ENCODE data around the gene CDH26. TPM values are rescaled to one million over a fixed set of nuclear protein-coding genes. Genes with fewer than 3 reads are reported as not detected.
A peak's percentile ranks its signal among the peaks of the same experiment; 100 is the strongest.

The CDH26 gene
- total RNA-seq, 1 experiment from 2014 or later = 1.2 TPM

DNA sequence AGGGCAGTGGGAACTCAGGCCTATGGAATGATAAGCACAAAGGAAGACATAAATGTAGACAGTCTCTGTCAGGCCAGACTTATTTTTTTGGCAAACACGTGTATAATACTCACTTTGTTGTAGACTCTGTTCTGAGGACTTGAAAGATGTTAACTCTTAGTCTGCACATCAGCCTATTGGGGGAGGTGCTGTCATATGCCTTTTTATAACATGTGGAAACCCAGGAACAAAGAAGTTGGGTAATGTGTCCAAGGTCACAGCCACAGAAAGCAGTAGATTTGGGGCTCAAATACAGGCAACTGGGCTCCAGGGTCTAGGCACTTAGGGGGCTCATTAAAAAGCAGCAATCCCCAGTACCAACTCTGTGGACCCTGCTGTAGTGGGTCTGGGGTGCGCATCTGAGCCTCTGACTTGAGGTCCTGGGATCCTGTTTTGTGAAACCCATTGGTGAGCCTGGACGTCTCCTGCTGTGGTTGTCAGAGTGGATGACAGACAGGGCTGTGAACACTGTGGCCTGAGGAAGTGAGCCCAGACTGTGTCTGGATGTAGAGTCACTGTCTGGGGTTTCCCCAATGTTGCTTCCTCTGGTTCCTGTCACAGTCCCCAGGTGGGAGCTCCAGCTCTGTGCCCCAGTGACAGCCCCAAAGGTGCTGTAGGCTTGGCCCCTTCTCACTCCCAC, 50.0 kb downstream of the CDH26 start:
- Mint-ChIP-seq H3K27ac (ENCODE audit: unreplicated experiment) (no peak overlapping the region), H3K9me3 (ENCODE audit: unreplicated experiment) (no peaks in the 10 kb centered on the region), H3K4me3 (ENCODE audit: unreplicated experiment) (no peak overlapping the region), H3K27me3 (ENCODE audit: insufficient read depth, unreplicated experiment) (no peaks in the 10 kb centered on the region), H3K36me3 (ENCODE audit: insufficient read depth, unreplicated experiment) (no peaks in the 10 kb centered on the region), H3K4me1 (ENCODE audit: low read depth, unreplicated experiment) (no peaks in the 10 kb centered on the region)
- no peaks in the 10 kb centered on the region for H3K9me3 ChIP-seq
- ChIA-PET POLR2A (no interaction called here), CTCF (no interaction called here)
- no peak overlapping the region for H3K4me3 ChIP-seq (ENCODE audit: low read depth, low read length)
- no peaks in the 10 kb centered on the region for H3K27me3 ChIP-seq (replicated peaks; ENCODE audit: control insufficient read depth, insufficient read depth, low read length)
- BruUV-seq (replicated peaks) = no TSS peak
- H3K36me3 ChIP-seq (ENCODE audit: control insufficient read depth, insufficient read depth, low read length) = no peaks in the 10 kb centered on the region
- intact Hi-C loops (cut with micrococcal nuclease; ENCODE audit: unreplicated experiment) = no loop called here
- H3K4me1 ChIP-seq = no peaks in the 10 kb centered on the region
- TF ChIP-seq, protein P1, sequence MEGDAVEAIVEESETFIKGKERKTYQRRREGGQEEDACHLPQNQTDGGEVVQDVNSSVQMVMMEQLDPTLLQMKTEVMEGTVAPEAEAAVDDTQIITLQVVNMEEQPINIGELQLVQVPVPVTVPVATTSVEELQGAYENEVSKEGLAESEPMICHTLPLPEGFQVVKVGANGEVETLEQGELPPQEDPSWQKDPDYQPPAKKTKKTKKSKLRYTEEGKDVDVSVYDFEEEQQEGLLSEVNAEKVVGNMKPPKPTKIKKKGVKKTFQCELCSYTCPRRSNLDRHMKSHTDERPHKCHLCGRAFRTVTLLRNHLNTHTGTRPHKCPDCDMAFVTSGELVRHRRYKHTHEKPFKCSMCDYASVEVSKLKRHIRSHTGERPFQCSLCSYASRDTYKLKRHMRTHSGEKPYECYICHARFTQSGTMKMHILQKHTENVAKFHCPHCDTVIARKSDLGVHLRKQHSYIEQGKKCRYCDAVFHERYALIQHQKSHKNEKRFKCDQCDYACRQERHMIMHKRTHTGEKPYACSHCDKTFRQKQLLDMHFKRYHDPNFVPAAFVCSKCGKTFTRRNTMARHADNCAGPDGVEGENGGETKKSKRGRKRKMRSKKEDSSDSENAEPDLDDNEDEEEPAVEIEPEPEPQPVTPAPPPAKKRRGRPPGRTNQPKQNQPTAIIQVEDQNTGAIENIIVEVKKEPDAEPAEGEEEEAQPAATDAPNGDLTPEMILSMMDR (IDR thresholded peaks at IDR 0.05; ENCODE audit: insufficient read depth in 1 of 2, low read depth in 1 of 2, low read length in 1 of 2, severe bottlenecking in 1 of 2, unreplicated experiment in 1 of 2) = no peak
- no peak for DNase-seq

DNA sequence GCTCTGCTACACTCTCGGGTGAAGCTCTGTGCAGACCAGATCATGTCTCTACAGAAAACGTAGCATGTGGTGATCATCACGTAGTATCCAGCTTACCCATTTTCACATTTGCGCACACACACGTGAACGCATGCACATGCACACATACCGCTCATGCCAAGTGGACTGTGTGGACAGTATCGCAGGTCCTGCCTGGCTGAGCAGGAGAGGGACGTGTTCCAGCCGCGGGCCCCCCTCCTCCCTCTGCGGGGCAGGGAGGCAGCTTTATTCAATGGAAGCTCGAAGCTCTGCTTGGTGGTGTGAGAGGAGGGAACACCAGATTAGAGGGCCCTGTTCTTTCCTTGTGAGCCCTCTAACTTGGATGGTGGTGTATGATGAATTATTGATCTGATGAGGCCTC, 51.1 kb downstream of the CDH26 start:
- Mint-ChIP-seq H3K27ac (ENCODE audit: unreplicated experiment) (no peak overlapping the region), H3K4me1 (ENCODE audit: low read depth, unreplicated experiment) (no peaks in the 10 kb centered on the region), H3K27me3 (ENCODE audit: insufficient read depth, unreplicated experiment) (no peaks in the 10 kb centered on the region), H3K36me3 (ENCODE audit: insufficient read depth, unreplicated experiment) (no peaks in the 10 kb centered on the region), H3K4me3 (ENCODE audit: unreplicated experiment) (no peak overlapping the region), H3K9me3 (ENCODE audit: unreplicated experiment) (no peaks in the 10 kb centered on the region)
- DNase-seq = no peak
- Histone ChIP-seq H3K27me3 (replicated peaks; ENCODE audit: control insufficient read depth, insufficient read depth, low read length) (no peaks in the 10 kb centered on the region), H3K36me3 (ENCODE audit: control insufficient read depth, insufficient read depth, low read length) (no peaks in the 10 kb centered on the region), H3K4me3 (ENCODE audit: low read depth, low read length) (no peak overlapping the region), H3K9me3 (no peaks in the 10 kb centered on the region), H3K4me1 (no peaks in the 10 kb centered on the region)
- BruUV-seq (replicated peaks) = no TSS peak
- intact Hi-C loops (cut with micrococcal nuclease; ENCODE audit: unreplicated experiment) = no loop called here
- TF ChIP-seq, protein P1 (IDR thresholded peaks at IDR 0.05; ENCODE audit: insufficient read depth in 1 of 2, low read depth in 1 of 2, low read length in 1 of 2, severe bottlenecking in 1 of 2, unreplicated experiment in 1 of 2) = no peak
- CTCF ChIA-PET = interaction anchor here (1.0 kb wide), 1 partner anchor 21 kb away, joined by 4 read pairs; no protein-coding TSS in a partner anchor
- POLR2A ChIA-PET = no interaction called here

DNA sequence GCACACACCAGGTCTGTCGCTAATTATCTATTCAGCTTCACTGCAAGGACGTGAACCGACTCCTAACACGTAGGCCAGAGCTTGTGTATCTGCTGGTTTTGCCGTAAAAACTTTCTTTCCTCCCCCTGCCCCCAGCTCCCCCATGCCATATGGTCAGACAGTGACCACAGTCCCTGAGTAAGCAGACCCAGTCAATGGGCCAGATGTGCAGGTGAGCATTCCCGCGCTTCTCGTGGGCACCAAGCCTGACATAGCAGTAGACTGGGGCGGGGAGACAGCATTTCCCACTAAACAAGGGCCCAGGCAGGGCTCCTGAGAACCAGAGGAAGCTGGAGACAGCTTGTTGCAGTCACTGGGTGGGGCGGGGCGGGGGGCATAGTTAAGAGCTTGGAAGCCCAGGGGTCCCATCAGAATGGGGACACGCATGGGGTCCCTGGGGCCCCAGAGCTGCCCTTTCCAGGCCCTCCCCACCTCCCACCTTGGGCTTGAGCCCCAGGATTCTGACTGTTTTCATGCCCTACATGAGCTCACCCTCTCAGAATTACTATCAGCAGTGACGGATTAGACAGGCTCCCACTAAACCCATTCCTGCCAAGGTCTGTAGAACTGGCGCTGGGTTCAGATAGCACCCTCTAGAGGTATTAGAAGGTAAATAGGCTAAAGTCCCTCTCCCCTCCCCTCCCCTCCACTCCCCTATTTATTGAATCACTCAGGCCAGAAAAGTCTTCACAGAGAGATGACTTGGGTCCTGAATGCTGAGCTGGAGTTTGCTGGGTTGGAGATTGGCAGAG, 51.8 kb downstream of the CDH26 start:
- H3K36me3 Mint-ChIP-seq (ENCODE audit: insufficient read depth, unreplicated experiment) = no peaks in the 10 kb centered on the region
- H3K4me3 Mint-ChIP-seq (ENCODE audit: unreplicated experiment) = no peak overlapping the region
- no peaks in the 10 kb centered on the region for H3K4me1 ChIP-seq
- ChIA-PET CTCF (interaction anchor here (0.6 to 1.7 kb wide), 4 partner anchors 19 to 53 kb away, joined by 3 to 10 read pairs (median 6); no protein-coding TSS in a partner anchor), POLR2A (no interaction called here)
- no peak overlapping the region for H3K4me3 ChIP-seq (ENCODE audit: low read depth, low read length)
- no peaks in the 10 kb centered on the region for H3K9me3 ChIP-seq
- TF ChIP-seq, protein P1 (IDR thresholded peaks at IDR 0.05; ENCODE audit: insufficient read depth in 1 of 2, low read depth in 1 of 2, low read length in 1 of 2, severe bottlenecking in 1 of 2, unreplicated experiment in 1 of 2) = peak in 1 of 2 experiments; percentile 16
- no TSS peak for BruUV-seq (replicated peaks)
- H3K27me3 Mint-ChIP-seq (ENCODE audit: insufficient read depth, unreplicated experiment) = no peaks in the 10 kb centered on the region
- H3K4me1 Mint-ChIP-seq (ENCODE audit: low read depth, unreplicated experiment) = no peaks in the 10 kb centered on the region
- no peaks in the 10 kb centered on the region for H3K36me3 ChIP-seq (ENCODE audit: control insufficient read depth, insufficient read depth, low read length)
- no peak overlapping the region for H3K27ac Mint-ChIP-seq (ENCODE audit: unreplicated experiment)
- no peaks in the 10 kb centered on the region for H3K9me3 Mint-ChIP-seq (ENCODE audit: unreplicated experiment)
- peak in 1 of 2 experiments; percentile 33 for DNase-seq
- intact Hi-C loops (cut with micrococcal nuclease; ENCODE audit: unreplicated experiment) = no loop called here
- H3K27me3 ChIP-seq (replicated peaks; ENCODE audit: control insufficient read depth, insufficient read depth, low read length) = no peaks in the 10 kb centered on the region

Measured in Caco-2 (cell line).